Myometrial cell (primary cell): ENCODE data around the gene WDR64. TPM values are rescaled to one million over a fixed set of nuclear protein-coding genes. Genes with fewer than 3 reads are reported as not detected.

Source experiments
- total RNA-seq: library from RNA; depleted of rRNA; stranded (reverse); fragments of >200 nt; gene quantifications from 2 replicates; pipeline ENCODE4 v1.2.3, GENCODE V29; 2015

The WDR64 gene
- total RNA-seq, result not detected in 2 replicates

DNA sequence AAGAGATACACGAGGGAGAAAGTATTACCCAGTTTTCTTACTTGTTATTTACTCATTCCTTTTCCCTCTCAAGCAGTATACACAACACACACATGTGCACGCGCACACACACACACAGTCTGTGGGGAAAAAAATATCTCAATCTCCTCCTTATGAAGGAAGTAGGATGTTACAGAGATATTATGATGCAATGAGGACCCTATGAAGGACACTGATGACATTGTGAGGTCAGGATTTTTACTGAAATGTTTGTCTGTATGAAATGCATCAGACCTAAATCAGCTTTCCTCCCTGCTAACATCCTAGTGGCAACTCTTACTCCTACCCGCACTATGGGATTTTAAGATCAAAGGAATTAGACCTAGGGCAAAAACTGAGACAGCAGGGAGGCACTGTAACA lies at the start of gene WDR64:
Gene WDR64 (plus strand): TSS at position 270 of the 400 bp plus-strand sequence. CDS start 204 bp downstream, outside the sequence.

GRCh38 chr1:241640149-241640866 lies 11.8 kb upstream of the WDR64 start, which contains the start of the genes CHML and OPN3:
Gene CHML (minus strand): TSS chr1:241640369. CDS start chr1:241635766, 4,603 bp downstream.
Gene OPN3 (minus strand): TSS chr1:241640369. CDS start chr1:241640254, 115 bp downstream.

GRCh38 chr1:241847796-241848685 lies 196.0 kb downstream of the WDR64 start, which contains the start of gene EXO1:
Gene EXO1 (plus strand): TSS chr1:241848204. CDS start chr1:241850426, 2,222 bp downstream.

Other genes starting within 250 kb of the WDR64 start
- 119 and 129 TPM in 2 replicates for gene FH, start 132.5 kb upstream of the WDR64 start, total RNA-seq
- not detected in 2 replicates for gene KMO, start 119.9 kb upstream of the WDR64 start, total RNA-seq
- gene CHML, start 11.9 kb upstream of the WDR64 start, total RNA-seq, result 5.8 and 7.6 TPM in 2 replicates
- 20.2 and 23.2 TPM in 2 replicates for gene OPN3, start 11.9 kb upstream of the WDR64 start, total RNA-seq
- gene EXO1, start 195.9 kb downstream of the WDR64 start, total RNA-seq, result 4.0 and 5.7 TPM in 2 replicates